ENCODE results near the gene ADAMTS2. TPM values are rescaled to one million over a fixed set of nuclear protein-coding genes. Genes with fewer than 3 reads are reported as not detected.
A peak's percentile ranks its signal among the peaks of the same experiment; 100 is the strongest.
"Not testable (repeated sequence)": the region's sequence is repeated elsewhere in the genome, so short reads cannot be mapped to it uniquely, and the experiment has no call there.

ADAMTS2 gene
- total and polyA plus RNA-seq, 10 donors = 4.0 to 101 (median 47.5) TPM

DNA sequence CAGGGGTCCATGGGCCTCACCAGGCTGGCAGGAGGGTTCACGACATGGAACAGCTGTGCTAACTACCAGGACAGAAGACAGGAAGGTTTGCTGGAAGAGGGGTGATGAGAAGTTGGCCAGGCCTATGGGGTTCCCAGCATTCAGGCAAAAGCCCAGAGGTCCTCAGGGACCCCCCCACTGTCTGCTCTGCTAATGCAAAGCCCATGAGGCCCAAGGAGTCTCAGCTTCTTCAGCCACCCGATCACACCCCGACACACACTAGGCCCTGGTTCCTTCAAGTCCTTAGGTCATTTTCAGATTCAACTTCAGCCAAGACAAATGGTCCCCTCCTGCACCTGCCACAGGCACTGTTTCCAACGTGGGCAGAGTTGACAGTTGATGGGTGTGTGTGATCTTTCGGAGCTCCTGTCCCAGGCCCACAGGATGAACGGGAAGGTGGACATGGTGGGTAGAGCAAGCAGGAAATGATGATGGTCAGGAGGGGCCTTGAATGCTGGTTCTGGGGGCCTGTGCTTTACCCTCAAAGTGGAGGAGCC is 20.4 kb downstream of the ADAMTS2 start:
- H3K4me3 ChIP-seq = no peak overlapping the region
- WGBS, 5 donors = 70 to 88% (median 79%) methylated on average over 4 to 6 of the region's 6 CpGs
- H3K36me3 ChIP-seq = no peaks in the 10 kb centered on the region
- no peaks in the 10 kb centered on the region for H3K9me3 ChIP-seq
- DNase-seq = peak; percentile 20
- peaks cover 0 to 3% (median 0%) of the 10 kb centered on the region in 6 donors for H3K4me1 ChIP-seq
- peaks cover 0 to 42% (median 0%) of the 10 kb centered on the region in 7 donors for H3K27me3 ChIP-seq (replicated peaks in 1 of 7)
- intact Hi-C loops (cut with DNase I; ENCODE audit: low total_unique reads) = no loop called here
- H3K27ac ChIP-seq = no peak overlapping the region
- no peak for TF ChIP-seq CTCF (IDR thresholded peaks at IDR 0.05 in 8 of 11, conservative IDR thresholded peaks at IDR 0.05 in 3 of 11)
- no peak for TF ChIP-seq POLR2A (IDR thresholded peaks at IDR 0.05)
- TF ChIP-seq POLR2AphosphoS5 (IDR thresholded peaks at IDR 0.05) = no peak

- H3K27ac ChIP-seq; H3K4me1 ChIP-seq; H3K36me3 ChIP-seq; intact Hi-C loops (cut with DNase I; ENCODE audit: low total_unique reads); H3K9me3 ChIP-seq; H3K4me3 ChIP-seq: not testable (repeated sequence)
- 90 to 95% (median 92%) methylated on average over 7 of the region's 7 CpGs for WGBS, 5 donors
- H3K27me3 ChIP-seq (replicated peaks in 1 of 7) = peaks cover 0 to 42% (median 0%) of the 10 kb centered on the region in 7 donors
- DNase-seq = peak; percentile 21
Measured at GRCh38 chr5:179324316-179324715, 20.9 kb downstream of the ADAMTS2 start.

GRCh38 chr5:179323026-179323870 is 22.0 kb downstream of the ADAMTS2 start:
- Histone ChIP-seq H3K4me3 (no peak overlapping the region), H3K27ac (no peak overlapping the region), H3K36me3 (no peaks in the 10 kb centered on the region), H3K9me3 (no peaks in the 10 kb centered on the region), H3K4me1 (peaks cover 0 to 18% (median 6%) of the 10 kb centered on the region in 6 donors), H3K27me3 (replicated peaks in 1 of 7) (peaks cover 0 to 49% (median 0%) of the 10 kb centered on the region in 7 donors)
- TF ChIP-seq POLR2AphosphoS5 (IDR thresholded peaks at IDR 0.05) (no peak), CTCF (IDR thresholded peaks at IDR 0.05 in 8 of 11, conservative IDR thresholded peaks at IDR 0.05 in 3 of 11) (no peak), POLR2A (IDR thresholded peaks at IDR 0.05) (no peak)
- intact Hi-C loops (cut with DNase I; ENCODE audit: low total_unique reads) = no loop called here
- WGBS, 5 donors = 53 to 57% (median 55%) methylated on average over 10 to 11 of the region's 11 CpGs
- peak; percentile 57 for DNase-seq

- WGBS, 5 donors = 84 to 88% (median 86%) methylated on average over 13 to 32 of the region's 32 CpGs
- no peak overlapping the region for H3K27ac ChIP-seq
- TF ChIP-seq POLR2A (IDR thresholded peaks at IDR 0.05) (no peak), CTCF (IDR thresholded peaks at IDR 0.05 in 8 of 11, conservative IDR thresholded peaks at IDR 0.05 in 3 of 11) (no peak), POLR2AphosphoS5 (IDR thresholded peaks at IDR 0.05) (no peak)
- H3K27me3 ChIP-seq (replicated peaks in 1 of 7) = peaks cover 0 to 56% (median 0%) of the 10 kb centered on the region in 7 donors
- H3K36me3 ChIP-seq = no peaks in the 10 kb centered on the region
- intact Hi-C loops (cut with DNase I; ENCODE audit: low total_unique reads) = no loop called here
- H3K4me3 ChIP-seq = no peak overlapping the region
- no peaks in the 10 kb centered on the region for H3K9me3 ChIP-seq
- peak; percentile 62 for DNase-seq
- H3K4me1 ChIP-seq = peaks cover 0 to 27% (median 11%) of the 10 kb centered on the region in 6 donors
Measured at GRCh38 chr5:179322071-179323025, 22.9 kb downstream of the ADAMTS2 start.
